Type B pancreatic cell (in vitro differentiated cells): ENCODE measurements around the gene ULK4. TPM values are rescaled to one million over a fixed set of nuclear protein-coding genes. Genes with fewer than 3 reads are reported as not detected.

Source experiments
- DNase-seq: peaks from one replicate; pipeline ENCODE4 v3.0.0; 2021; ENCODE audit warnings: mixed read lengths; ENCODE audit not compliant: unreplicated experiment; ENCODE audit errors: extremely low spot score
- H3K27ac Mint-ChIP-seq: 2 replicates; pipeline ENCODE4 v1.8.0; 2021; ENCODE audit warnings: mild to moderate bottlenecking, mixed read lengths
- H3K27me3 Mint-ChIP-seq: 2 replicates; pipeline ENCODE4 v1.8.0; 2021; ENCODE audit warnings: mixed read lengths
- H3K36me3 Mint-ChIP-seq: 2 replicates; pipeline ENCODE4 v1.8.0; 2021; ENCODE audit warnings: mixed read lengths
- H3K4me1 Mint-ChIP-seq: one replicate; pipeline ENCODE4 v1.8.0; 2021; ENCODE audit warnings: mixed read lengths; ENCODE audit not compliant: unreplicated experiment
- H3K4me3 Mint-ChIP-seq: 2 replicates; pipeline ENCODE4 v1.8.0; 2021; ENCODE audit warnings: mild to moderate bottlenecking, mixed read lengths
- H3K9me3 Mint-ChIP-seq: 2 replicates; pipeline ENCODE4 v1.8.0; 2021; ENCODE audit warnings: mixed read lengths
- CTCF ChIP-seq: fragments of 200-600 bp; sonication (generic); conservative IDR thresholded peaks from 2 replicates; pipeline ENCODE4 v1.5.0; 2021; ENCODE audit warnings: antibody characterized with exemption, mild to moderate bottlenecking
- total RNA-seq: library from RNA; stranded (reverse); gene quantifications from 2 replicates; pipeline ENCODE4 v1.2.1, GENCODE V29; 2021; ENCODE audit warnings: low replicate concordance

The ULK4 gene
- total RNA-seq, 1 donor from 2014 or later: 10.7 TPM

GRCh38 chr3:41629986-41630385 is 331.9 kb downstream of the ULK4 start:
- Mint-ChIP-seq H3K4me1 (no peaks in the 10 kb centered on the region), H3K36me3 (peaks cover 4% of the 10 kb centered on the region), H3K4me3 (no peak overlapping the region), H3K27ac (no peak overlapping the region), H3K9me3 (peaks cover 5% of the 10 kb centered on the region), H3K27me3 (no peaks in the 10 kb centered on the region)
- DNase-seq: no peak
- no peak for TF ChIP-seq CTCF

GRCh38 chr3:41629072-41629471 is 332.8 kb downstream of the ULK4 start:
- no peak for DNase-seq
- H3K27ac Mint-ChIP-seq: no peak overlapping the region
- H3K36me3 Mint-ChIP-seq: peaks cover 4% of the 10 kb centered on the region
- H3K27me3 Mint-ChIP-seq: no peaks in the 10 kb centered on the region
- TF ChIP-seq CTCF: no peak
- H3K9me3 Mint-ChIP-seq: peaks cover 5% of the 10 kb centered on the region
- no peak overlapping the region for H3K4me3 Mint-ChIP-seq
- no peaks in the 10 kb centered on the region for H3K4me1 Mint-ChIP-seq

GRCh38 chr3:41627477-41628087 is 334.3 kb downstream of the ULK4 start:
- no peak for TF ChIP-seq CTCF
- Mint-ChIP-seq H3K9me3 (peaks cover 5% of the 10 kb centered on the region), H3K4me3 (no peak overlapping the region), H3K36me3 (peaks cover 4% of the 10 kb centered on the region), H3K4me1 (no peaks in the 10 kb centered on the region), H3K27me3 (no peaks in the 10 kb centered on the region), H3K27ac (no peak overlapping the region)
- no peak for DNase-seq

- peaks cover 6% of the 10 kb centered on the region for H3K4me1 Mint-ChIP-seq
Measured at GRCh38 chr3:41612853-41613252, 349.1 kb downstream of the ULK4 start.

GRCh38 chr3:41611008-41611407 is 350.9 kb downstream of the ULK4 start:
- Mint-ChIP-seq H3K4me1 (peaks cover 6% of the 10 kb centered on the region), H3K4me3 (no peak overlapping the region), H3K36me3 (no peaks in the 10 kb centered on the region), H3K27me3 (no peaks in the 10 kb centered on the region), H3K9me3 (no peaks in the 10 kb centered on the region), H3K27ac (no peak overlapping the region)
- TF ChIP-seq CTCF: no peak
- DNase-seq: no peak

More at GRCh38 chr3:41612853-41613252, 349.1 kb downstream of the ULK4 start:
- no peak for DNase-seq
- no peaks in the 10 kb centered on the region for H3K36me3 Mint-ChIP-seq
- H3K9me3 Mint-ChIP-seq: no peaks in the 10 kb centered on the region
- H3K27me3 Mint-ChIP-seq: no peaks in the 10 kb centered on the region
- H3K4me3 Mint-ChIP-seq: no peak overlapping the region
- TF ChIP-seq CTCF: no peak
- no peak overlapping the region for H3K27ac Mint-ChIP-seq

GRCh38 chr3:41608347-41608746 is 353.6 kb downstream of the ULK4 start:
- Mint-ChIP-seq H3K36me3 (no peaks in the 10 kb centered on the region), H3K4me1 (peaks cover 6% of the 10 kb centered on the region), H3K27ac (no peak overlapping the region), H3K4me3 (no peak overlapping the region), H3K27me3 (no peaks in the 10 kb centered on the region), H3K9me3 (no peaks in the 10 kb centered on the region)
- TF ChIP-seq CTCF: no peak
- no peak for DNase-seq
